Measurements from ENCODE around the gene HIPK2. TPM values are rescaled to one million over a fixed set of nuclear protein-coding genes. Genes with fewer than 3 reads are reported as not detected.

HIPK2 gene
- total RNA-seq (2022; extraction: Qiagen RNA extraction; ENCODE audit: low read depth) = 13.1 to 23.3 TPM (median 23.2 TPM) in 5 replicates

GRCh38 chr7:139777948-139778841 is at the start of gene HIPK2:
TSS of gene HIPK2 (minus strand) at chr7:139777998. CDS start at chr7:139777623, 375 bp downstream.

GRCh38 chr7:139523199-139523941 is 254.4 kb downstream of the HIPK2 start, which contains the start of gene CLEC2L:
TSS of gene CLEC2L (plus strand) at chr7:139523685. CDS start at chr7:139523928, 243 bp downstream.

Other genes starting within 250 kb of the HIPK2 start
- gene TBXAS1, start 51.3 kb upstream of the HIPK2 start, total RNA-seq (2022; extraction: Qiagen RNA extraction; ENCODE audit: low read depth) = 9.6 to 12.9 TPM (median 11.4 TPM) in 5 replicates